A549 (cell line): ENCODE measurements around the gene SLC40A1.

Source experiments
- BCL3 ChIP-seq: fragments of >200 bp; sonication (Bioruptor Twin); formaldehyde crosslinking; IDR thresholded peaks from 3 replicates; pipeline ENCODE4 v1.6.1; 2016
- BHLHE40 ChIP-seq: IDR thresholded peaks from 2 replicates; pipeline ENCODE4 v1.6.1; 2012; ENCODE audit warnings: low read depth, low read length, inconsistent platforms
- CBX2 ChIP-seq: fragments of 200-600 bp; sonication (generic); IDR thresholded peaks from 2 replicates; pipeline ENCODE4 v1.6.1; 2016; ENCODE audit warnings: low read depth, mild to moderate bottlenecking, borderline replicate concordance
- CEBPB ChIP-seq, 2 experiments: fragments of >200 bp in 1 of 2; sonication (Bioruptor Twin) in 1 of 2; formaldehyde crosslinking in 1 of 2; IDR thresholded peaks; 2 replicates each; pipeline ENCODE4 v1.6.1; 2012 to 2016
- EP300 ChIP-seq, 2 experiments: fragments of >200 bp; sonication (Bioruptor Twin); formaldehyde crosslinking; IDR thresholded peaks; 2 replicates in 1 of 2; 3 replicates in 1 of 2; pipeline ENCODE4 v1.6.1; 2016 to 2017
- PBX3 ChIP-seq: IDR thresholded peaks from 2 replicates; pipeline ENCODE4 v1.6.1; 2012
- PHF8 ChIP-seq: fragments of 200-600 bp; sonication (generic); IDR thresholded peaks from 2 replicates; pipeline ENCODE4 v1.6.1; 2016; ENCODE audit warnings: low read depth, mild to moderate bottlenecking, antibody characterized with exemption, moderate library complexity, borderline replicate concordance
- POLR2A ChIP-seq: IDR thresholded peaks from 2 replicates; pipeline ENCODE4 v1.6.1; 2012; ENCODE audit warnings: mild to moderate bottlenecking, low read length
- RAD21 ChIP-seq, 2 experiments: fragments of >200 bp in 1 of 2; sonication (Bioruptor Twin) in 1 of 2; formaldehyde crosslinking in 1 of 2; IDR thresholded peaks in 1 of 2; conservative IDR thresholded peaks in 1 of 2; 2 replicates in 1 of 2; 3 replicates in 1 of 2; pipeline ENCODE4 v1.6.1; 2012 to 2018; ENCODE audit warnings: inconsistent platforms in 1 of 2
- RNF2 ChIP-seq: fragments of 200-600 bp; sonication (generic); IDR thresholded peaks from 2 replicates; pipeline ENCODE4 v1.6.1; 2016; ENCODE audit warnings: low read depth, mild to moderate bottlenecking, antibody characterized with exemption, moderate library complexity, borderline replicate concordance
- USF2 ChIP-seq: fragments of 450-650 bp; IDR thresholded peaks from 2 replicates; pipeline ENCODE4 v1.6.1; 2014; ENCODE audit warnings: antibody characterized with exemption
- TF ChIP-seq, protein P1 (sequence below): fragments of >200 bp; sonication (Bioruptor Twin); formaldehyde crosslinking; IDR thresholded peaks from 3 replicates; pipeline ENCODE4 v1.5.1; 2016
- TF ChIP-seq, protein P2 (sequence below): IDR thresholded peaks from 2 replicates; pipeline ENCODE4 v1.6.1; 2012; ENCODE audit warnings: low read depth, borderline replicate concordance
- TF ChIP-seq, protein P3 (sequence below): fragments of 250-450 bp; sonication (Bioruptor Pico); IDR thresholded peaks from 2 replicates; pipeline ENCODE4 v1.5.0; 2021; ENCODE audit warnings: mild to moderate bottlenecking, moderate library complexity, borderline replicate concordance

- TF ChIP-seq, protein P1, sequence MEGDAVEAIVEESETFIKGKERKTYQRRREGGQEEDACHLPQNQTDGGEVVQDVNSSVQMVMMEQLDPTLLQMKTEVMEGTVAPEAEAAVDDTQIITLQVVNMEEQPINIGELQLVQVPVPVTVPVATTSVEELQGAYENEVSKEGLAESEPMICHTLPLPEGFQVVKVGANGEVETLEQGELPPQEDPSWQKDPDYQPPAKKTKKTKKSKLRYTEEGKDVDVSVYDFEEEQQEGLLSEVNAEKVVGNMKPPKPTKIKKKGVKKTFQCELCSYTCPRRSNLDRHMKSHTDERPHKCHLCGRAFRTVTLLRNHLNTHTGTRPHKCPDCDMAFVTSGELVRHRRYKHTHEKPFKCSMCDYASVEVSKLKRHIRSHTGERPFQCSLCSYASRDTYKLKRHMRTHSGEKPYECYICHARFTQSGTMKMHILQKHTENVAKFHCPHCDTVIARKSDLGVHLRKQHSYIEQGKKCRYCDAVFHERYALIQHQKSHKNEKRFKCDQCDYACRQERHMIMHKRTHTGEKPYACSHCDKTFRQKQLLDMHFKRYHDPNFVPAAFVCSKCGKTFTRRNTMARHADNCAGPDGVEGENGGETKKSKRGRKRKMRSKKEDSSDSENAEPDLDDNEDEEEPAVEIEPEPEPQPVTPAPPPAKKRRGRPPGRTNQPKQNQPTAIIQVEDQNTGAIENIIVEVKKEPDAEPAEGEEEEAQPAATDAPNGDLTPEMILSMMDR = no peak
- TF ChIP-seq POLR2A = no peak
- TF ChIP-seq, protein P2, sequence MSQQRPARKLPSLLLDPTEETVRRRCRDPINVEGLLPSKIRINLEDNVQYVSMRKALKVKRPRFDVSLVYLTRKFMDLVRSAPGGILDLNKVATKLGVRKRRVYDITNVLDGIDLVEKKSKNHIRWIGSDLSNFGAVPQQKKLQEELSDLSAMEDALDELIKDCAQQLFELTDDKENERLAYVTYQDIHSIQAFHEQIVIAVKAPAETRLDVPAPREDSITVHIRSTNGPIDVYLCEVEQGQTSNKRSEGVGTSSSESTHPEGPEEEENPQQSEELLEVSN = no peak
- no peak for TF ChIP-seq PHF8
- TF ChIP-seq BCL3 = no peak
- TF ChIP-seq USF2 = no peak
- TF ChIP-seq CEBPB (IDR thresholded peaks at IDR 0.05) = no peak
- TF ChIP-seq BHLHE40 = no peak
- TF ChIP-seq CBX2 = no peak
- TF ChIP-seq RAD21 (conservative IDR thresholded peaks at IDR 0.05 in 1 of 2, IDR thresholded peaks at IDR 0.05 in 1 of 2) = no peak
- TF ChIP-seq, protein P3, sequence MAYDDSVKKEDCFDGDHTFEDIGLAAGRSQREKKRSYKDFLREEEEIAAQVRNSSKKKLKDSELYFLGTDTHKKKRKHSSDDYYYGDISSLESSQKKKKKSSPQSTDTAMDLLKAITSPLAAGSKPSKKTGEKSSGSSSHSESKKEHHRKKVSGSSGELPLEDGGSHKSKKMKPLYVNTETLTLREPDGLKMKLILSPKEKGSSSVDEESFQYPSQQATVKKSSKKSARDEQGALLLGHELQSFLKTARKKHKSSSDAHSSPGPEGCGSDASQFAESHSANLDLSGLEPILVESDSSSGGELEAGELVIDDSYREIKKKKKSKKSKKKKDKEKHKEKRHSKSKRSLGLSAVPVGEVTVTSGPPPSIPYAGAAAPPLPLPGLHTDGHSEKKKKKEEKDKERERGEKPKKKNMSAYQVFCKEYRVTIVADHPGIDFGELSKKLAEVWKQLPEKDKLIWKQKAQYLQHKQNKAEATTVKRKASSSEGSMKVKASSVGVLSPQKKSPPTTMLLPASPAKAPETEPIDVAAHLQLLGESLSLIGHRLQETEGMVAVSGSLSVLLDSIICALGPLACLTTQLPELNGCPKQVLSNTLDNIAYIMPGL = no peak
- no peak for TF ChIP-seq EP300 (IDR thresholded peaks at IDR 0.05)
- no peak for TF ChIP-seq PBX3
- no peak for TF ChIP-seq RNF2
These were observed 33.2 kb upstream of the SLC40A1 start for GRCh38 chr2:189613650-189614420.
